Liver (tissue), 3 donors: ENCODE data around the gene CDH13.

Experiments
- EGR1 ChIP-seq, 2 donors: IDR thresholded peaks; 2 replicates each; pipeline ENCODE4 v1.6.1; 2016 to 2018; ENCODE audit warnings: antibody characterized with exemption in 2 of 2, low read depth in 2 of 2
- FOXA1 ChIP-seq: IDR thresholded peaks from 2 replicates; pipeline ENCODE4 v1.6.1; 2016; ENCODE audit warnings: antibody characterized with exemption
- GABPA ChIP-seq, 2 donors: IDR thresholded peaks in 1 of 2; conservative IDR thresholded peaks in 1 of 2; 2 replicates each; pipeline ENCODE4 v1.6.1; 2016; ENCODE audit warnings: antibody characterized with exemption in 2 of 2, mild to moderate bottlenecking in 1 of 2, moderate library complexity in 1 of 2
- JUND ChIP-seq, 2 donors: IDR thresholded peaks; 2 replicates each; pipeline ENCODE4 v1.6.1; 2016; ENCODE audit warnings: antibody characterized with exemption in 2 of 2
- RAD21 ChIP-seq, 2 donors: IDR thresholded peaks; 2 replicates each; pipeline ENCODE4 v1.6.1; 2016; ENCODE audit warnings: antibody characterized with exemption in 2 of 2, mild to moderate bottlenecking in 2 of 2
- RXRA ChIP-seq, 2 donors: IDR thresholded peaks; 2 replicates each; pipeline ENCODE4 v1.6.1; 2017 to 2018; ENCODE audit warnings: antibody characterized with exemption in 2 of 2, mild to moderate bottlenecking in 1 of 2
- SP1 ChIP-seq: IDR thresholded peaks from 2 replicates; pipeline ENCODE4 v1.6.1; 2018; ENCODE audit warnings: antibody characterized with exemption, mild to moderate bottlenecking
- TAF1 ChIP-seq: conservative IDR thresholded peaks from 2 replicates; pipeline ENCODE4 v1.6.1; 2016; ENCODE audit warnings: antibody characterized with exemption, mild to moderate bottlenecking
- YY1 ChIP-seq: IDR thresholded peaks from 2 replicates; pipeline ENCODE4 v1.6.1; 2016; ENCODE audit warnings: antibody characterized with exemption, mild to moderate bottlenecking
- ZBTB33 ChIP-seq: IDR thresholded peaks from 2 replicates; pipeline ENCODE4 v1.6.1; 2016; ENCODE audit warnings: antibody characterized with exemption
- TF ChIP-seq, protein P1 (sequence below): fragments of 150-350 bp; IDR thresholded peaks from 2 replicates; pipeline ENCODE4 v1.5.1; 2017; ENCODE audit warnings: improper control_type of control experiment, low read depth, low read length; ENCODE audit not compliant: missing input control
- TF ChIP-seq, protein P2 (sequence below): IDR thresholded peaks from 2 replicates; pipeline ENCODE4 v1.6.1; 2016; ENCODE audit warnings: antibody characterized with exemption
- donor health status: healthy.
- donor health status: healthy.

GRCh38 chr16:83626676-83627075, 999.9 kb downstream of the CDH13 start:
- TF ChIP-seq, protein P1, sequence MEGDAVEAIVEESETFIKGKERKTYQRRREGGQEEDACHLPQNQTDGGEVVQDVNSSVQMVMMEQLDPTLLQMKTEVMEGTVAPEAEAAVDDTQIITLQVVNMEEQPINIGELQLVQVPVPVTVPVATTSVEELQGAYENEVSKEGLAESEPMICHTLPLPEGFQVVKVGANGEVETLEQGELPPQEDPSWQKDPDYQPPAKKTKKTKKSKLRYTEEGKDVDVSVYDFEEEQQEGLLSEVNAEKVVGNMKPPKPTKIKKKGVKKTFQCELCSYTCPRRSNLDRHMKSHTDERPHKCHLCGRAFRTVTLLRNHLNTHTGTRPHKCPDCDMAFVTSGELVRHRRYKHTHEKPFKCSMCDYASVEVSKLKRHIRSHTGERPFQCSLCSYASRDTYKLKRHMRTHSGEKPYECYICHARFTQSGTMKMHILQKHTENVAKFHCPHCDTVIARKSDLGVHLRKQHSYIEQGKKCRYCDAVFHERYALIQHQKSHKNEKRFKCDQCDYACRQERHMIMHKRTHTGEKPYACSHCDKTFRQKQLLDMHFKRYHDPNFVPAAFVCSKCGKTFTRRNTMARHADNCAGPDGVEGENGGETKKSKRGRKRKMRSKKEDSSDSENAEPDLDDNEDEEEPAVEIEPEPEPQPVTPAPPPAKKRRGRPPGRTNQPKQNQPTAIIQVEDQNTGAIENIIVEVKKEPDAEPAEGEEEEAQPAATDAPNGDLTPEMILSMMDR = no peak
- TF ChIP-seq GABPA (IDR thresholded peaks at IDR 0.05 in 1 of 2, conservative IDR thresholded peaks at IDR 0.05 in 1 of 2) (no peak), EGR1 (IDR thresholded peaks at IDR 0.05; ENCODE audit: low read depth in 2 of 2) (no peak), TAF1 (no peak), ZBTB33 (no peak), JUND (IDR thresholded peaks at IDR 0.05) (no peak), FOXA1 (no peak), RXRA (IDR thresholded peaks at IDR 0.05) (no peak), RAD21 (IDR thresholded peaks at IDR 0.05) (no peak), YY1 (no peak), SP1 (no peak)
- TF ChIP-seq, protein P2, sequence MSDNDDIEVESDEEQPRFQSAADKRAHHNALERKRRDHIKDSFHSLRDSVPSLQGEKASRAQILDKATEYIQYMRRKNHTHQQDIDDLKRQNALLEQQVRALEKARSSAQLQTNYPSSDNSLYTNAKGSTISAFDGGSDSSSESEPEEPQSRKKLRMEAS = no peak
